Brain pericyte (primary cell): ENCODE measurements around the gene SERPINA10.
"Not testable (repeated sequence)": the region's sequence is repeated elsewhere in the genome, so short reads cannot be mapped to it uniquely, and the experiment has no call there.

ENCODE experiments used
- DNase-seq: peaks from one replicate; pipeline ENCODE4 v3.0.0-alpha.2; 2012; ENCODE audit warnings: low read depth, low spot score

Gene SERPINA10

DNA sequence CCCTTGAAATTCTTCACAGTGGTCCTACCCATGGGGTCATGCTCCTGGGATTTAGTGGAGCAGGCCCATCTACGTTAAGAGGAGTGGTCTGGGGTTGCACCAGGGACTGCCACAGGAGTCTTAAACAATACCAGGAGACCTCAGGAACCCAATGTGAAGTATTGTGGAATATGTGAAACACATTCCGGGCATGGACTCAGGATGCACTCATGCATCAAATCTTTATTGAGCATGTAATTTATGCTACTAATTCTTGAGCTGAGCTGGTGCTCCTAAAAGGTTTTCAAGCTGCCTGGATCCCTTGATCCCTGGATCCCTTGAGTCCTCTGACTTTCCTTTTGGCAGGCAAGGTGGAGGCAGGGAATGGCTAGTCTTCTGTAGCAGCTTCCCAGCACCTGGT, 8.8 kb downstream of the SERPINA10 start:
- DNase-seq: no peak

DNA sequence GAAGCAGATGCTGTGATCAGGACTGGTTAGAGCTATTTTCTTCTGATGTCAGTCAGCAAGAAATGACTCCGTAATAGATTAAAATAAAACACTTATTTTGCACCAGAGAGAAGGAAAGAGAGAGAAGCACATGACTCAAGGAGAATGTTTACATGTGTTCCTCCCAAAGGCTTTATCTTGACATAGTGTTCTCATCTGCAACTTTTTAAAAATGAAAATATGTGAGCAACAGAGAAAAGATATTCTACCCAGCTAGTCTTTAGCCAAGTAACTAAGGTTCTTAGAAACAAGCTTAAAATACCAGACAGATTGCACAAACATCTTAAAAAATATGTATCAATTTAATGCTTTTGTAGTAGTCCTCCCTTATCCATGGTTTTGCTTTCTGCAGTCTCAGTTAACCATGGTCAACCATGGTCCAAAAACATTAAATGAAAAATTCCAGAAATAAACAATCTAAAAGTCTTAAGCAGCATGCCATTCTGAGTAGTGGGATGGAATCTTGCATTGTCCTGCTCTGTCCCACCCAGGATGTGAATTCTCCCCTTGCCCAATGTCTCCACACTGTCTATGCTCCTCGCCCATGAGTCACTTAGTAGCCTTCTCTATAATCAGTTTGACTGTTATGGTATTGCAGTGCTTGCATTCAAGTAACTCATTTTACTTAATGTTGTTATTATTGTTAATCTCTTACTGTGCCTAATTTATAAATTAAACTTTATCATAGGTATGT, 9.9 kb downstream of the SERPINA10 start:
- DNase-seq: no peak

DNA sequence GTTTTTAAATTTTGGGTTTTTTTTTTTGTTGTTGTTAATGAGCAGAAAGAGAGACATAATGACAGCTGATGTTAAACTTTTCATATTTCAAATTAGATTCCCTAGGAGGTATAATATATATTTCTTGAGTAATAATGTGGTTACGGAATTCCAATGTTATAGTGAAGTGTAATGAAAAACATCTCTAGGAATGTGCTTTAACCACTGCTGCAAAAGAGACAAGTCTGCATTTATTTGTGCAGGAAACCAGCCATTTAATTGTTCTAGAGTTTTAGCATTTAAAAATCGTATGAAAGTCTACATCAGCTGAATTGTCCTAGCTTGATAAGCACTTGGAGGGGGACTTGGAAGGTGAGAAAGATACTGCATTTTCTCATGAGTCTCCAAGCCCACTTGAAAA, 14.3 kb downstream of the SERPINA10 start:
- DNase-seq: no peak

- not testable (repeated sequence) for DNase-seq
These were observed 16.0 kb downstream of the SERPINA10 start for GRCh38 chr14:94276898-94277561.

DNA sequence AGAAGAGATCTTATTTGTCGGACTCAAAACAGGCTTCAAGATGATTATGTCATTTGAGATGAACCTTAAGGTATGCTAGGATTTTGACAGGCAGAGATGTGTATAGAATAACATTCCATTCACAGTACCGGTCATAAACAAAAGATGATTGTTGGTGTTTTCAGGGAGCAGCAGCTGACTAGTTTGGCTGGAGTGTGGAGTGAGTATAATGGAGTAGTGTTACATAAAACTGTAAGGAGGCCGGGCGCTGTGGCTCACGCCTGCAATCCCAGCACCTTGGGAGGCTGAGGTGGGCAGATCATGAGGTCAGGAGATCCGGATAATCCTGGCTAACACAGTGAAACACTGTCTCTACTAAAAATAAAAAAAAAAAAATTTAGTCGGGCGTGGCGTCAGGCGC, 23.9 kb downstream of the SERPINA10 start:
- DNase-seq: no peak

GRCh38 chr14:94268582-94268981, 24.5 kb downstream of the SERPINA10 start:
- DNase-seq: not testable (repeated sequence)

GRCh38 chr14:94267352-94267751, 25.7 kb downstream of the SERPINA10 start:
- no peak for DNase-seq

DNA sequence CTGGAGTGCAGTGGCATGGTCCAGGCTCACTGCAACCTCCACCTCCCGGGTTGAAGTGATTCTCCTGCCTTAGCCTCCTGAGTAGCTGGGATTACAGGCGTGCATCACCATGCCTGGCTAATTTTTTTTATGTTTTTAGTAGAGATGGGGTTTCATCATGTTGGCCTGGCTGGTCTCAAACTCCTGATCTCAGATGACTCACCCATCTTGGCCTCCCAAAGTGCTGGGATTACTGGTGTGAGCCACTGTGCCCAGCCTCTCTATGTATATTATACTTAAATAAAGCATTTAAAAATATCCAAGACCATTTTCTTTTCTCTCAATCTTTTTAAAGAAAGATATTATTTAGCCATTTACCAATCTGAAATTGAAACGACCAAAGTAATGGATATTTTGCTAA, 28.9 kb downstream of the SERPINA10 start:
- DNase-seq: not testable (repeated sequence)

DNA sequence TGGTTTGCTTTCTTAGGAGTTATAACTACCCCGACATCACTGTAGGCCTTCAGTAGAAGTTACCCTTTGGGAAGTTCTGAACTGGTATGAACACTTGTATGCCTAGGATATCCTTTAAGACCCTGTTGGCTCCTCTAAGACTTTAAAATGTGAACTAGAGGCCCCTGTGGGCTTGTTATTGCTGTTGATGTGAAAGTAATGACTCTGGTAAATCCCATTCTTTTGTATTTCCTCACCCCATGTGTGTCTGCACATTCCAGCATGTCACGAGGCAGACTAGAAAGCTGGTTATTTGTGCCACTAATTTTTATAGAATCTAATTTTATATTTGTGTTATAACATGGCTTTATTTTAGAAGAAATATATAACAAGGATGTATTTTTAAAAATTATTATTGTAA, 48.9 kb downstream of the SERPINA10 start:
- DNase-seq: no peak

DNA sequence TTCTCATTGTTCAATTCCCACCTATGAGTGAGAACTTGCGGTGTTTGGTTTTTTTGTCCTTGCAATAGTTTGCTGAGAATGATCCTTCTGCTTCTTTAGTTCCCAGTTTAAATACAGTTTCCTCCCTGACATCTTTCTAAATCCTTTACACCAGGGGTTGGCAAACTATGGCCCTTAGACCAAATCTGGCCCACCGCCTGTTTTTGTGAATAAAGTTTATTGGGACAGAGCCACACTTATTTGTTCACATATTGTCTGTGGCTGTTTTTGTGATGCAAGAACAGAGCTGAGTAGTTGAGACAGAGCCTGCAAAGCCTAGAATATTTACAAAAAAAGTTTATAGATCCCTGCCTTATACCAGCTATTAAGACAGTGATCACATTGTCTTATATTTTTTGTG, 53.7 kb downstream of the SERPINA10 start:
- no peak for DNase-seq

DNA sequence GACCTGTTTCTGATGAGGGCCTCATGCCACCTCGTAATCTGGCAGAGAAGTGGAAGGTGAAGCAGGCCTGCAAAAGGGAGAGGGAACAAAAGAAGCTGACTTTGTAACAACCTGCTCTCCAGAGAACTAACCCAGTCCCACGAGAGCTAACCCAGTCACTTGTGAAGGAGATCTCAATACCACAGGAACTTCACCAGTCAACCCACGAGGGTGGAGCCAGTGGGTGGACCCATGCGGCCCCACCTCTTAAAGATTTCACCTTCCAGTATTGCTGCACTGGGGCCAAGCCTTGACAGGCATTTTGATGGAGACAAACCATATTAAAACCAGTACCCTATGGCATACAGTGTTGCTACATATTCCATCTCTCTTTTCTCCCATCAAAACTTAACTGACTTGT, 55.1 kb downstream of the SERPINA10 start:
- no peak for DNase-seq

GRCh38 chr14:94237046-94237445, 56.0 kb downstream of the SERPINA10 start:
- DNase-seq: no peak
